ENCODE data around the gene C18orf63. TPM values are rescaled to one million over a fixed set of nuclear protein-coding genes. Genes with fewer than 3 reads are reported as not detected.

Gene C18orf63
- total RNA-seq, 1 donor from 2014 or later = not detected

DNA sequence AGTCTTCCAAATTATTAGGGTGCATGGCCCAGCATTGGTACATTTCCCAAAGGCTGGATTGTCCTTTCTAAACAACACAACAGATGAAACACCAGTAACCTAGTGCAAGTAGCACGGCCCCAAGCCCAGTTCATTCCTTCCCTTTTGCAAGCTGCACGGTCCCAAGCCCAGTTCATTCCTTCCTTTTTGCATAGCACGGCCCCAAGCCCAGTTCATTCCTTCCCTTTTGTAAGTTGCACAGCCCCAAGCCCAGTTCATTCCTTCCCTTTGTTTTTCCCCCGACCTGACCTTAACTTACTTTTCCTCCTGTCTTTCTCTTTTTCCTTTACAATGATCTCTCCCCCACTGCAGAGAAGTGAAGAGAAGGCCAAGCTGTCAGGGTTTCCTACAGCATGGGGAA lies 60.9 kb downstream of the C18orf63 start:
- DNase-seq (ENCODE audit: low spot score) = no peak

DNA sequence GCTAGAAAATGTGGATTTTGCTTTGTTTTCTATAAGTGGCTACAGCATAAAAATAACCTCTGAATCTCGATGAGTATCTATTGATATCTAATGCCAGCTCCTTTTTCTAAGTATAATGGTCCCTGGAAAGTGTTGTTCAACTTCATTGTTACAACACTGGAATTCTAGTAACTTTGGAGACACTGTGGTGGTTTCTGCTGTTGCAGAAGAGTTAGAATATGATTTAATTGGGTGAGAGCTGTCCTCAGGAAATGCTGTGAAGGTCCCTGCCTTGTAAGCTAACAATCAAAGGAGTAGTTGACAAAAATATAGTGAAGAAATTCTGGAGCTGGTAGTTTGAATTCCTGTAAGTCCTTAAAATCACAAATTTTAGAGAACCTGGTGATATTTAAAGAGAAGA lies 62.1 kb downstream of the C18orf63 start:
- no peak for DNase-seq (ENCODE audit: low spot score)

DNA sequence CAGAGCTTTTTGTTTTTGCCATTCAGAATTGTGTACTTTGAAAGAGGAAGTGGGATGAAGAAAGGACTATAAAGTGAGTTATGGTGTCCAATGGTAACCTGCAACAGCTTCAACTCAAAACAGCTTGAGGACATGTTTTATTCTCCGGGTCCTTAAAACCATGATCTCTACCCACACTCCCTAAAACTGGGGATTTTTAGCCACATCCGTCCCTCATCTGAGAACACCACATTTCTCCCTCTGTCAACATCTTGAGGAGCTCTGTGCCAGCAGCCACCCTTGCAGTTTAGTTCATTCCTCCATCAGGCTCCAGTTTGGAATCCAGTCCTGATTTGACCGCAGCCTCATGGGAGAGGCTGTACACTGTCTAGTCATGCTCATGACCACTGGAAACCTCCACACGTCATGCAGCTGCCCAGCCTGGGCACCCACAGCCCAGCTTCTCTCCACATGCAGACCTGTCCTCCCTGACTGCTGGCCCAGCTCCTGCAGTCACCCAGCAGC lies 62.6 kb downstream of the C18orf63 start:
- DNase-seq (ENCODE audit: low spot score) = no peak

DNA sequence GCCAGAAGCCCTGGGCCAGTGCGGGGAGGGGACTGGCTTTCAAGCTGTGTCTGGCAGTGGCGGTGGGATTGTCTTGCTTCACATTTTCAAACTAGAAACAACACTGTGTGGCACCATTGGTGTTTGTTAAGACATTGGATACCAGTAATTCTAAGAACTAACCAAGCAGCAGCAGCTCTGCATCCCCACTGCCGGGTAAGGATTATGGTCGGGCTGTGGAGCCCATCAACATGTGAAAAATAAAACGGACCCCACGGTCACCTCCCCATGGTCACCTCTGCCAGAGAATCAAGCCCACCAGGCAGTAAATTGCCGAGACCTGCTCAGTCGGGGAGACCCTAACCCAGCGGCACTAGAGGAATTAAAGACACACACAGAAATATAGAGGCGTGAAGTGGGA lies 65.3 kb downstream of the C18orf63 start:
- DNase-seq (ENCODE audit: low spot score) = no peak

DNA sequence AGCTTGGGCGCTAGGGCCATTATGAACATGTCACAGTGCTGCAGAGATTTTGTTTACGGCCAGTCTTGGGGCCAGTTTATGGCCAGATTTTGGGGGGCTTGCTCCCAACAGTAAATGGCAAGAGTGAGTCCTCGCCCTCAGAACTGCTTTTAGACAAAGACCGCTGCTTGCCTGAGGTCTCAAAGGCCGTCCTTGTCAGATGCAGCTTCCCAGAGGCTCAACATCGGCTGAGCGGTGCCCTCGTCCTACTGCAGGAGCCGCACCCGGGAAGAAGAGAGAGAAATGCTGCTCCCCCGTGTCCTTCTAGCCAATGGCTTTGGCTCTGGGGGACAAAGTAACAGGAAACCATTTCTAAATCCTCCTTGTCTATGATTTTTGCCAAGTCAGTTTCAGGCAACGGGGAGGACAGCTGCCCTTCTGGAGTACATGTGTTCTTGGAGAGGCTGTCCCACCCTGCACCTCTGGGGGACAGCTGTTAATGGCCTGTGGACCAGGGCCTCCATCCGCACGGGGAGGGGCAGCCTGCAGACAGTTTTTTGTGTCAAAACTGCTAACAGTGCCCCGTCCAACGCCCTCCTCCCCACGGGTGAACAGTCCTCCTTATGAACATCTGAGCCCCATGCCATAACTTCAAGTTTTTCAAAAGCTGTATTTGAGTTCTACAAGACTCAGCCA lies 66.1 kb downstream of the C18orf63 start:
- no peak for DNase-seq (ENCODE audit: low spot score)

DNA sequence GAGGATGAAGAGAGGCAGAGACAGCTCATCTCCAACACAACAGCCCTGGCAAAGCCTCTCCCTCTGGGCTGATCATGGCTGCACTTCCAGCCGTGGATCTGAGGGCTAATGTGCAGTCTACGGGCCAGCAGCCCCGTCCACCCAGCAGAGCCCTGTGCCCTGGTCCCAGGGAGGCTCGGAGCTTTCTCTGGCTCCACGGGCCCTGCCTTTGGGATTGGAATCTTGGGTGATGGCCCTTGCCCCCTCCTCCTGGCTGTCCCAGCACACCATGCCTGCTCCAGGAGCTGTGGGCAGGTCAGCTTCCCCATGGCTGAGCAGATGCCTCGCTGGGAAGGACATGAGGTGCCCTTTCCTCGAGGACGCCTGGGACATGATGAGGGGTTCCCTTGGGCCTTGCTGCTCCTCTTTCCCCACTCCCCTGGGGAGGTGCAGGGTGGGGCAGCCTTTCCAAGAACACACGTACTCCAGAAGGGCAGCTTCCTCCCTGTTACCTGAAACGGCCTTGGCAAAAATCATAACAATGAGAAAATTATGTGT lies 66.9 kb downstream of the C18orf63 start:
- no peak for DNase-seq (ENCODE audit: low spot score)

DNA sequence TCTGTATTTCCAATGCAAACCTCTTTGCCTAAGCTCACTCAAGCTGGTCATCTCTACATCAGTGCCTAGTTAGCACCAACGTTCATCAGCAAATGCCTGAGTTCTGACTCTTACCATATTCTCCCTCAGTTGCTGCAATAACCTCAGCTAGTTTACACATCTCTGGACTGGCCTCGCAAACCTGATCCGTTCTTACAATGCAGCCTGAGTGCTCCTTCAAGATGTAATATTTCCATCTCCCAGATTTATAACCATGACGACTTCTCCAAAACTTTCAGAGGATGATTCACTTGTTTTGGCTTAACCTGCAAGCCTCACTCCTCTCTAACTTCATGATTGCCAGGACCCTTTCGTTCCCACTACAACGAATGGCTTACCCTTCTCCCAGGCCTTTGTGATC lies 71.7 kb downstream of the C18orf63 start:
- no peak for DNase-seq (ENCODE audit: low spot score)

DNA sequence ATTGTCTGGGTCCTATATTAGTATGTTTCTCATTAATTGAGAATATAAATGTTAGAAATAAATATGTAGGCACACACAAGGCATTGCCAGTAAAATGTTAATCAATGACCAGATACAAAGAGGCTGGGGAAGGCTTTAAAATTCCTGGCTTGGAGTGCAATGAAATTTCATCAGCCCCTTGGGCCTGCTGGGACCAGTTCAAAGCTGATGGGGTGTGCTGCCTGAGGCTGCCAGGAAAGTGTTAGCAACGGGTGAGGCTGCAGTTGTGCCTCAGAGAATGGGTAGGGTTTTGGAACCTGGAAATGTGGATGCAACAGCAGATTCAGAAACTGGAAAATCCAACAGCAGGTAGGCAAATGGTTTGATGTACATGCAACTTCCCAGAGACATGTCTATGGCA lies 72.6 kb downstream of the C18orf63 start:
- DNase-seq (ENCODE audit: low spot score) = no peak

DNA sequence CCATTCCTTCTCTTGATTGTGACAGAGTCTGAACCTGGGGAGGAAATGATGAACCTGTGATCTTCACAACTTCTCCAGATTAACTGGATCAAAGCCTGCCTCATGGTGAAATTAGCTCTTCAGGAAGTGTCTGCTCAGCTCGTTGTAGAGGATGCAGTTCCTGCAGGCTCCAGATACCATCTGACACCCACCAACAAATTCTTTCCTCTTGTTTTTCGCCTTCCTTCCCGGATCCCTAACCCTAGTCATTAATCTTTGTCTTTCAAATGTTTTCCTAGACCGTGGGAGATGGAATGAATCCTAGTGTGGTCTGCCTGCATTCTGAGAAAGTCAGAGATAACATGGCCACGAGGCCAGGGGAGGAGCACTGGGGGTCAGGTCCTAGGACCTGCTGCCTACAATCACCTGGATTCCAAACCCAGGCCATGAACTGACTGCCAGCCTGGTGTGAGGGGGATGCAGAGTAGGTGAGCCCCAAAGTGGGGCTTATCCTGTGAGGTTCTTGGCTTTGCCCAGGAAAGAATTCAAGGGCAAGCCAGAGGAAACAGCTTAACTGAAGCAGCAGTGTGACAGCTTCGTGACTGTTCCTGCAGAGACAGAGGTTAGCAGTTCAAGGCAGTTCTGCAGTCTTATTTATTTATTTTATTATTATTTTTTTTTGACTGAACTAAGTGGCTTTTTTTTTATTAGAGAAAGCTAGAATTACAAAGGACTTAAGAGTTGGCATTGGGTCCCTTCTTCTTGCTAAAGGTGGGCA lies 73.7 kb downstream of the C18orf63 start:
- DNase-seq (ENCODE audit: low spot score) = no peak

DNA sequence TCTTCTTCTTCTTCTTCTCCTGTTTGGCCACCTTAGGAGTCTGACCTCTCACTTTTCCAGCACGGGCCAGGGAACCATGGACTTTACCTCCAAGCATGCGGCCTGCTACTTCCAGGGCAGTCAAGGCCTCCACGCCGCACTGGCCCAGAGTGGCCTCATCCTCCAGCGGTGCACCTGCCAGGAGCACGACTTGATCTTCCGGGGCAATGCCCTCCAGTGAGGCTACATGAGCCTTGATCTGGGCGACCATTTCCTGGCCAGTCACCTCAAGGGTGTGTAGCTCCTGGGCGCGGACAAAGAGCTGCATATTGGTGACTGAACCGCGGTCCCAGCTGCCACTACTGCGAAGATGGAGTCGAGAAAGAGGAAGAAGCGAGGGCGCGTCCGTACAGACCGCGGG lies 74.4 kb downstream of the C18orf63 start:
- DNase-seq (ENCODE audit: low spot score) = no peak

DNA sequence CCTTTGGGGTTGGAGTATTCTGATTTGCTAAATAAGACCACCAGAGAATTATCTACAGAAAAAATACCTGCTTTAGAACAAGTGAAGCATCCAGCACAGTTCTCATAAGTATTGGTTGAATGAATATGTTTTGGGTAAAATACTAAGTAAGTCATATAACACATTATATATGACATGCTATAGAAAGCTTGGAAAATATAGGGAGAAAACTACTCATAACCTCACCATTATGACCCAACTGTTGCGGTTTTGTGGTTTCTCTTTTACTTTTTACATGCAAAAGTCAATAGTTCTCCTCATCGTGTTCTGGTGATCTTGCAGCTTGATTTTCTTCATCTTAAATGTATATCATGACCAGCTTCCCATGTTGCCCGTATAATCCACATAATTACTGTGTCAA lies 75.3 kb downstream of the C18orf63 start:
- no peak for DNase-seq (ENCODE audit: low spot score)

DNA sequence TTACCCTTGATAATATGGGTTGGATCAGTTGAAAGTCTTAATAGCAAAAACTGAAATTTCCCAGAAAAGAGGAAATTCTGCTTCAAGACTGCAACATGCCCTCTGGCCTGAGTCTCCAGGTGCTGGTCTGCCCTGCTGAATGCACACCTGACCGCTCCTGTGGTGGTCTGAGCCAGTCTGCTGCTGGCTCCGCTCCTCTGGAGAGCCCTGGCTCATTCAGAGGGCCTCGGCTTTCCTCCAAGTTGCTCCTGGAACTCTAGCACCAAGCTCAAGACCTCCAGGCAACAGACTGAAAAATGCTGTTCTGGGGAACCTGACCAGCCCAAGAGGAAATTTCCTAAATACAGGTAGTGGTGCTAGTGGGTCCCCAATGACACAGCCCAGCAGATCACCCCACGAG lies 76.7 kb downstream of the C18orf63 start:
- DNase-seq (ENCODE audit: low spot score) = no peak

DNA sequence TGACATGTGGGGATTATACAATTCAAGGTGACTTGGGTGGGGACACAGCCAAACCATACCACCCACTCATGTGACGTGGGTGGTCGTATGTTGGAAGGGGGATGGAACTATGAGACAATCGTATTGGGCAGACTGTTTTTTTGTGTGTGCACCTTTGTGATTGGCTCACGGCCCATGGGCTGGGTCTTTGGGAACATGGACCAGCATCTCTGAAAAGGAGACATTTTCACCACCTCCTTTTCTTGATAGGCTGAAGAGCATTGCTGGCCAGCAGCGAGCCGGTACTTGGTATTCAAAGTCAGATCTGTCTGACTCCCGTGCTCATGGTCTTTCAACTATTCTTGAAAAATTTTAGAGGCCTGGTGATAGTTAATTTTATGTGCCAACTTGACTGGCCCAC lies 79.4 kb downstream of the C18orf63 start:
- DNase-seq (ENCODE audit: low spot score) = no peak

DNA sequence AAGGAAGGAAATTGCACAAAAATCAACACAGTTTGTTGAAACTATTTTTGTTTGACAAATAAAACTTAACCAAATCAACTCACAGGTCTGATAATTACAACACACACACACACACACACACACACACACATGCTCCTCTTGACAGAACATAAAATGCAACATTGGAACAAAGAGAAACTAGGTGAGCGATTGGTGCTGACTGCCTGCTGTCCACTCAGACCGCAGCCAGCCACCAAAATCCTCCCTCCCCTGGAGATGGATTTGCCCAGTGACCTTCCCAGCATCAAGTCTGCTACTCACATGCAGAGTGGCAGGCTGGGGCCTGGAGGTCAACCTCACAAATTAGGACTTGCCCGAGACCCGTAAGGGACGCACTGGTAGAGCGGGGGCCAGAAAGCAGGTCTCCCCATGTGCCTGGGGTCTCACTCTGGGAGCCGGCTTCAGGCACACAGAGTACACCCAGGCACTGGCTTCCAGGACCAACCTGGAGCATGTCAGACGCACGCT lies 80.1 kb downstream of the C18orf63 start:
- no peak for DNase-seq (ENCODE audit: low spot score)

DNA sequence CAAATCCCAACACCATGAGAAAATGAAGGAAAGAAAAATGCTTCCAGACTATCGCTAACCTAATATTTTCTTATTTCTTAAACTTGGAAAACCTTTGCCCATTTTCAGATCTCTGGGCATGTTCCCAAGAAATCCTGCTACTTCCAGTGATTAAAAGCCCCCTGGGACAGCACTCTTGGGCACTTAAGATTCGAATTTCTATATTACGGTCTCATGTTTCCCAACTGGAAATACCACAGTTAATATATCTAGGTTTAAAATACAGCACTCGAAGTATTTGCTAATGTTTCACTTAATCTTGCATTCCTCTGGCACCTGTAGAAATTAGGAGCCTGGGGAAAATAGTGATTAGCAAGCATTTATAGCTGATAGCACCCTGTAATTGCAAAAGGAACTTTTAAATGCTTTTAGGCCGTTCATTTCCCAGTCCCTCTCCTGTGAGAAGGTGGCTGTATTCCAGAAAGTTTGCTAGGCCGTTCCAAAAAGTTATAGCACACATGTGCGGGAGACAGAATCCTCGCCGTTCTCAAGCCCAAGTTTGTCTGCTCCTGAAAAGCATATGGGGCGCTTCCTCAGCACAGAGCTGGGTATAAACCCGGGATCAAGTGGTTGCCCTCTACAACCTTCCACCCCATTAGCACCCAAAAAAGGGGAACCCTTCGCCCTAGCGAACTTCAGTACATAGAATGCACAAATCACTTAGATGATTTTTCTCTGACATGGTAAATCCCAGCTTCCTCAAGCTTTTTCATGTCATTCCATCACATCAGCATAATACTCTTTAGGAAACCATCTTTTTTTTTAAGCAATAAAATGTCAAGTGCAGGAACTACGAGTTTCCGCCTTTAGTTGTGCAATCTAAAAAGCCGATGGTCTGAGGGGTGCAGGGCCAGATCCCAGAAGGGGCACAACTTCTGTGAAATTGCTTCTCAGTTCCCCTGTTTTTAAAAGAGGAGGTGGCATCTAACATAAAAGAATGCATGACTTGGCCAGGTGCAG lies 80.8 kb downstream of the C18orf63 start:
- DNase-seq (ENCODE audit: low spot score) = no peak

DNA sequence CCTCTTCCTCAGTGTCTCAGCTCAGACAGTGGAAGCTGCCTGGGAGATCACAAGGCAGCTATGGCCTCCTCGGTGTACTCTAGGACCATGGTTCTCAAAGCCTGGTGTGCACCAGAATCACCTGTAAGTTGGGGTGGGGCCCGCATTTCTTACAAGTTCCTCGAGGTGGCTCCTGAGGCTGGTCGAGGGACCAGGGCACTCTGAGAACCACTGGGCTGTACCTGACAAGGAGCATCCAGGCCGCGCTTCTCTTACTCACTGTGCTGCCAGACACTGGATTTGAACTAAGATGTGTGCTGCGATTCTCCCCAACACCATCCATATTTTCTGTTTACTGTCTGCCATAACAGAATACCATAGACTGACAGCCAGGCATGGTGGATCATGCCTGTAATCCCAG lies 81.9 kb downstream of the C18orf63 start:
- no peak for DNase-seq (ENCODE audit: low spot score)

DNA sequence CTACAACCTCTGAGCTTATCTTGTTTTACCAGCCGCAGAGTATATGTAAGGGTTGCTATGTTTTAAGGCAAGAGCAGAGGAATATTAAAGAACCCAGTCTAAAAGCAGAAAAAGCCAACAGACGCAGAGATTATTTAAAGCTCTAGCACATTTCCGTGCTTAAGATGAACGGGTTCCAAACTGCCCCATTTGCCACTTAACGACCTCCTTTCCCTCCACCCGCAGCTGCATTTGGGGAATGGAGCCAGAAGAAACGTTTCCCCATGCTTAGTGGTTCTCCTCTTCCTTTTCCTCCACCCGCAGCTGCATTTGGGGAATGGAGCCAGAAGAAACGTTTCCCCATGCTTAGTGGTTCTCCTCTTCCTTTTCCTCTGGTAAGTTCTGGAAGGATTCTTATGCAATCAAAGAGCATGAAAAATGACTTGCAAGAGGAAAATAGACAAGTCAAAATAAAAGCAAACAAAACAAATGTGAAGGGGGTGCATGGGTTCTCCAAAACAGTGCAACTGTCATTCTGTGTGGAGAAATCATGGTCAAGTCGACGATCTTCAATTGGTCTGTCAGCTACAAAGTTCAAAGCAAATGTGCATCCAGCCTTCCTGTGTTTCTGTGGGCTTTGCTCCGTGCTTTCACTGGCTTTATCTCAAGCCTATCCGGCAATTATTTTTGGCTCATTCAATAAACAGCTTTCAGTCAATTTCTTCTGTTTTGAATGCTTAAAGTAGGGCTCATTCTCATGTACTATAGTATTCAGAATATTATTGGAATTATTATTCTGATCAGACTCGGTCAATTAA lies 83.7 kb downstream of the C18orf63 start:
- no peak for DNase-seq (ENCODE audit: low spot score)

DNA sequence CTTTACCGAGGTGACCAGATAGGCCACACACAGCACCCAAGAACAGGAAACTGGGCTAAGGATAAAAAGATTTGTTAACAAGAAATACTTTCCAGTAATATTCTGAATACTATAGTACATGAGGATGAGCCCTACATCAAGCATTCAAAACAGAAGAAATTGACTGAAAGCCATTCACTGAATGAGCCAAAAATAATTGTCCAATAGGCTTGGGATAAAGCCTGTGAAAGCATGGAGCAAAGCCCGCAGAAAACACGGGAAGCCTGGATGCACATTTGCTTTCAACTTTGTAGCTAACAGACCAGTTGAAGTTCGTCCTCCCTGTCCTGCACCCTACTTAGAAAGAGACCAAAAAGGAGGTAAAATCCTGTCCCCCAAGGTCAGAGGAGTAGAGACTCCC lies 85.2 kb downstream of the C18orf63 start:
- no peak for DNase-seq (ENCODE audit: low spot score)

DNA sequence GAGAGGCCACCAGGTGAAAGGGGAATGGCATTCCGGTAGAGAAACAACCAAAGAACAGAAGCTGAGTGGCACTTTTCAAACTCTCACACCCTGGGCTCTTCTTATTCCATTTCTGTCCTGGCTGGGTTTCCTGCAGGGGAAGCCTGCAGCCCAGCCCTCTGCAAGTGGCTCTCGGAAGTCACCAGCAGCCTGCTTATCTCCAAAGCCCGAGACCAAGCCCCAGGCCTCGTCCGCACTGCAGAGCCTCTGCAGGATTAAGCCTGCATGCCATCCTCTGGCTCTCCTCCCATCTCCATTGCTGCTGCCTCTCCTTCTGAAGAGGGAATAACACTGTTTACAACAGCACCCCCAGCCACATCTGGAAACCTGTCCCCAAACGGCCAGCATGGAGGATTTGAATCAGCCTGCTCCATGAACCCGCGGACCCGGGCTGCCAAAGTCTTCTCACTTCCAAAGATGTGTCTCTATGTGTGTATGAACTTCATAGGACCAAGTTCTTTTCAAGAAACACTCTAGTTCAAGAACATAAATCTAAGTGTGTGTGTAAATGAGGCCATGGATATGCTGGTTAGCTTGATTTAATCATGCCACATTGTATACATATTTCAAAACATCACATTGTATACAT lies 87.3 kb downstream of the C18orf63 start:
- no peak for DNase-seq (ENCODE audit: low spot score)

DNA sequence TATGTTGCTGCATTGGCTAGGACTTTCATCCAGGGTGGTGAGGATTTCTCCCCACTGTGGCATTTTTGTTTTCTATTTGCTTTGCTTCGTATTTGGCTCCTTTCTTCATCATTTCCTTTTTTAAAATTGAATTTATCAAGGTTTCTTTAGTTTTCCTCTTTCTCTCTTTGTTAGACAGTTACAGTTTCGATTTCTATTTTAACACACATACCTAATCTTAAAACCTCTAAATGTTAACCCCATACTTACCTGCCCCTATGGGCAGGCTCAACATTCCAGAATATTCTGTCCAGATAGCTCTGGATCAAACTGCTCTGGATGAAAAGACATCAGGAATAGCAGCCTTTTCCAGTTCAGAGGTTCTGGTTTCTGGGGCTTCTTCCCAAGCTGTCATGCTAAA lies 92.2 kb downstream of the C18orf63 start:
- DNase-seq (ENCODE audit: low spot score) = no peak
